ENCODE measurements around the gene PRMT6. TPM values are rescaled to one million over a fixed set of nuclear protein-coding genes. Genes with fewer than 3 reads are reported as not detected.

Gene PRMT6
- total RNA-seq, 1 experiment from 2014 or later, result 7.3 TPM

DNA sequence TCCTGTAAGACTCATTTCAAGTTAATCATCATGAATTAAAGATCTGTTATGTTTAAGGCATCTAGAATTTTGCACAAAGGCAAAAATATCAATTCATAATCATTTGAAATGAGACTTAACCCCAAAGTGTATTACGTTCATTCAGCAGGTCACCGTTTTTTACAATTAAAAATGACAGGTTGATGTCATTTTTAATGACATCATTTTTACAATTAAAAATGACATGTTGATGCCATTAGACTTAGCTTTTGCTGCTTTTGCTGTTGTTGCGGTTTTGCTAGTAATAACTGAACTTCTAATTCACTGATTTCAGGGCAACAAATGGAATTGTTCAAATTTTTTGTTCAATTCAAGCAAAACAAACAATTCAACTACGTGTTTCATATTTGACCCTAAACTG is 17.0 kb downstream of the PRMT6 start:
- BruUV-seq (replicated peaks), result no TSS peak
- intact Hi-C loops (cut with micrococcal nuclease), result no loop called here
- Histone ChIP-seq H3K9ac (ENCODE audit: low read length) (no peak overlapping the region), H3K4me2 (ENCODE audit: low read length) (no peak overlapping the region), H3K36me3 (ENCODE audit: control insufficient read depth in 1 of 2, insufficient read depth in 2 of 2, low read length in 2 of 2) (no peaks in the 10 kb centered on the region), H3K9me2 (ENCODE audit: insufficient read depth) (no peaks in the 10 kb centered on the region), H3K27ac (ENCODE audit: low read depth, low read length) (no peak overlapping the region), H3K27me3 (ENCODE audit: insufficient read depth, low read length) (no peaks in the 10 kb centered on the region), H4K20me1 (ENCODE audit: insufficient read depth) (no peaks in the 10 kb centered on the region), H2AFZ (ENCODE audit: low read depth, low read length, poor library complexity, severe bottlenecking) (no peak overlapping the region), H3K79me2 (ENCODE audit: insufficient read depth, low read length) (no peaks in the 10 kb centered on the region), H3K9me3 (ENCODE audit: control insufficient read depth in 1 of 2, insufficient read depth in 1 of 2, low read depth in 1 of 2, low read length in 2 of 2) (no peaks in the 10 kb centered on the region; a peak in 1 of 4 replicates), H3K4me3 (replicated peaks in 1 of 2; ENCODE audit: low read depth in 1 of 2, low read length in 2 of 2) (no peak overlapping the region), H3K4me1 (ENCODE audit: control insufficient read depth in 1 of 2, insufficient read depth in 2 of 2, low read length in 2 of 2) (peaks cover 0 to 8% of the 10 kb centered on the region in 2 experiments; a peak in 2 of 4 replicates)
- ChIA-PET RAD21 (ENCODE audit: low non-redundant PET in 1 of 2, low total read pairs in 2 of 2, uncharacterized antibody in 2 of 2, unreplicated experiment in 2 of 2) (no interaction called here), CTCF (no interaction called here), POLR2A (no interaction called here)
- TF ChIP-seq ZFX (IDR thresholded peaks at IDR 0.05), result no peak
- TF ChIP-seq EZH2phosphoT487 (IDR thresholded peaks at IDR 0.05; ENCODE audit: borderline replicate concordance), result no peak
- no peak for TF ChIP-seq RAD21 (IDR thresholded peaks at IDR 0.05; ENCODE audit: low read depth)
- TF ChIP-seq POLR2A (IDR thresholded peaks at IDR 0.05; ENCODE audit: borderline replicate concordance, extremely low read depth, insufficient read depth, insufficient read length), result no peak
- TF ChIP-seq CEBPB (IDR thresholded peaks at IDR 0.05; ENCODE audit: low read depth), result no peak
- TF ChIP-seq ZNF274 (IDR thresholded peaks at IDR 0.05; ENCODE audit: low read depth, low read length), result no peak
- TF ChIP-seq JUND (IDR thresholded peaks at IDR 0.05), result no peak
- no peak for TF ChIP-seq SRF (IDR thresholded peaks at IDR 0.05; ENCODE audit: low read depth)
- no peak for TF ChIP-seq MAX (IDR thresholded peaks at IDR 0.05)
- TF ChIP-seq, protein P1, sequence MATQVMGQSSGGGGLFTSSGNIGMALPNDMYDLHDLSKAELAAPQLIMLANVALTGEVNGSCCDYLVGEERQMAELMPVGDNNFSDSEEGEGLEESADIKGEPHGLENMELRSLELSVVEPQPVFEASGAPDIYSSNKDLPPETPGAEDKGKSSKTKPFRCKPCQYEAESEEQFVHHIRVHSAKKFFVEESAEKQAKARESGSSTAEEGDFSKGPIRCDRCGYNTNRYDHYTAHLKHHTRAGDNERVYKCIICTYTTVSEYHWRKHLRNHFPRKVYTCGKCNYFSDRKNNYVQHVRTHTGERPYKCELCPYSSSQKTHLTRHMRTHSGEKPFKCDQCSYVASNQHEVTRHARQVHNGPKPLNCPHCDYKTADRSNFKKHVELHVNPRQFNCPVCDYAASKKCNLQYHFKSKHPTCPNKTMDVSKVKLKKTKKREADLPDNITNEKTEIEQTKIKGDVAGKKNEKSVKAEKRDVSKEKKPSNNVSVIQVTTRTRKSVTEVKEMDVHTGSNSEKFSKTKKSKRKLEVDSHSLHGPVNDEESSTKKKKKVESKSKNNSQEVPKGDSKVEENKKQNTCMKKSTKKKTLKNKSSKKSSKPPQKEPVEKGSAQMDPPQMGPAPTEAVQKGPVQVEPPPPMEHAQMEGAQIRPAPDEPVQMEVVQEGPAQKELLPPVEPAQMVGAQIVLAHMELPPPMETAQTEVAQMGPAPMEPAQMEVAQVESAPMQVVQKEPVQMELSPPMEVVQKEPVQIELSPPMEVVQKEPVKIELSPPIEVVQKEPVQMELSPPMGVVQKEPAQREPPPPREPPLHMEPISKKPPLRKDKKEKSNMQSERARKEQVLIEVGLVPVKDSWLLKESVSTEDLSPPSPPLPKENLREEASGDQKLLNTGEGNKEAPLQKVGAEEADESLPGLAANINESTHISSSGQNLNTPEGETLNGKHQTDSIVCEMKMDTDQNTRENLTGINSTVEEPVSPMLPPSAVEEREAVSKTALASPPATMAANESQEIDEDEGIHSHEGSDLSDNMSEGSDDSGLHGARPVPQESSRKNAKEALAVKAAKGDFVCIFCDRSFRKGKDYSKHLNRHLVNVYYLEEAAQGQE (IDR thresholded peaks at IDR 0.05; ENCODE audit: low read depth), result no peak
- DNase-seq (ENCODE audit: low read depth, low spot score) (no peak), ATAC-seq (no peak)

Measured in HCT116 (cell line).